ENCODE measurements around the gene SPRY1.

The SPRY1 gene

DNA sequence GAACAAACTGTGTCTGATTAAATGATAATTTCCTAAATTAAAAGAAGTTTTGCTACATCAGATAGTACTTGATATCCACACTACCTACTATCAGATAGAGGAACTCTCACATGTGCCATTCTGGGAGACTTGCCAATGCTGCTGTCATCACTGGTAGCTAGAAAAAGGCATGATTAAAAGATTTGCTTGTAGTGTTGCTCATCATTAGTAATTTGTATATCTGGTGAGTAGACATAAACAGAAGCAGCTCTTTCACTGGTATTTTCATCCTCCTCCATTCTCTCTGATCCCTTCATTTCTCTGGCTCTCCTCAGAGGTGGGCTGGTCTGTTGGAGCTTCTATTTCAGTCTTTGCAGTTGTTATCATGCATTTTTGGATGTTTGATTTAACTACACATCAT is 56.0 kb downstream of the SPRY1 start:
- peak in 1 of 2 experiments; percentile 87 for DNase-seq (ENCODE audit: low read depth in 1 of 2, low spot score in 1 of 2)
- peak; percentile 78; the same call in 1 of the 2 replicates for TF ChIP-seq SPI1 (IDR thresholded peaks at IDR 0.05; ENCODE audit: borderline replicate concordance, low read depth)
- TF ChIP-seq, protein P1, sequence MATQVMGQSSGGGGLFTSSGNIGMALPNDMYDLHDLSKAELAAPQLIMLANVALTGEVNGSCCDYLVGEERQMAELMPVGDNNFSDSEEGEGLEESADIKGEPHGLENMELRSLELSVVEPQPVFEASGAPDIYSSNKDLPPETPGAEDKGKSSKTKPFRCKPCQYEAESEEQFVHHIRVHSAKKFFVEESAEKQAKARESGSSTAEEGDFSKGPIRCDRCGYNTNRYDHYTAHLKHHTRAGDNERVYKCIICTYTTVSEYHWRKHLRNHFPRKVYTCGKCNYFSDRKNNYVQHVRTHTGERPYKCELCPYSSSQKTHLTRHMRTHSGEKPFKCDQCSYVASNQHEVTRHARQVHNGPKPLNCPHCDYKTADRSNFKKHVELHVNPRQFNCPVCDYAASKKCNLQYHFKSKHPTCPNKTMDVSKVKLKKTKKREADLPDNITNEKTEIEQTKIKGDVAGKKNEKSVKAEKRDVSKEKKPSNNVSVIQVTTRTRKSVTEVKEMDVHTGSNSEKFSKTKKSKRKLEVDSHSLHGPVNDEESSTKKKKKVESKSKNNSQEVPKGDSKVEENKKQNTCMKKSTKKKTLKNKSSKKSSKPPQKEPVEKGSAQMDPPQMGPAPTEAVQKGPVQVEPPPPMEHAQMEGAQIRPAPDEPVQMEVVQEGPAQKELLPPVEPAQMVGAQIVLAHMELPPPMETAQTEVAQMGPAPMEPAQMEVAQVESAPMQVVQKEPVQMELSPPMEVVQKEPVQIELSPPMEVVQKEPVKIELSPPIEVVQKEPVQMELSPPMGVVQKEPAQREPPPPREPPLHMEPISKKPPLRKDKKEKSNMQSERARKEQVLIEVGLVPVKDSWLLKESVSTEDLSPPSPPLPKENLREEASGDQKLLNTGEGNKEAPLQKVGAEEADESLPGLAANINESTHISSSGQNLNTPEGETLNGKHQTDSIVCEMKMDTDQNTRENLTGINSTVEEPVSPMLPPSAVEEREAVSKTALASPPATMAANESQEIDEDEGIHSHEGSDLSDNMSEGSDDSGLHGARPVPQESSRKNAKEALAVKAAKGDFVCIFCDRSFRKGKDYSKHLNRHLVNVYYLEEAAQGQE (IDR thresholded peaks at IDR 0.05; ENCODE audit: insufficient replicate concordance, low read depth) = no peak
- Histone ChIP-seq H3K27ac (replicated peaks) (no peak overlapping the region), H3K4me3 (replicated peaks; ENCODE audit: insufficient read depth, low read length) (no peak overlapping the region), H3K27me3 (ENCODE audit: insufficient read depth, poor library complexity, severe bottlenecking) (no peaks in the 10 kb centered on the region)

DNA sequence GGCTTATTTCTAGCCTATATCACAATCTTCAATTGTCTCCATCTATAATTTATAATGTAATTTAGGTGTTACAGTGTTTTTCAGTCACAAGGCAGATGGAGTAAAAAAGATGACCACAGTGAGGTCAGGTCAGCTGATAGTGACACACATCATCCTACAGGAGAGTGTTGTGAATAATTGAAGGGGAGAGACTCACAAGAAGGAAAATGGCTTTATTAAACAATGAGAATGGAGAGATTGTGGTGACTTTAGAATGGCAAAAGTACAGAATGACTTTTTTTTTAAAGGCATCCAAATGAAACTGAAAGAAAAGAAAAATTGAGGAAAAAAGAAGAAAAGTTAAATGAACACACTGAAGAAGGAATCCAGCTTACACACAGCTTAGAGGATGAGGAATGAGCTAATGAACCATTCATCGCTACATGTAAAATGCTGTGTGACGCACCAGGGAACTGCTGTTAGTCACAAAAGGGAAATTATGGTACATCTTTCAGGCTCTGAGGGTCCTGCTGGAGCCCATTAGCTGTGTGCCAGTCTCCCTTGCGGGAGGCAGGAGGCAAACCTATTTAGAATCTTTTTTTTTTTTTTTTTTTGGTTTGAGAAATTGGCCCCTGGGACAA is 56.6 kb downstream of the SPRY1 start:
- Histone ChIP-seq H3K27me3 (ENCODE audit: insufficient read depth, poor library complexity, severe bottlenecking) (no peaks in the 10 kb centered on the region), H3K27ac (replicated peaks) (no peak overlapping the region), H3K4me3 (replicated peaks; ENCODE audit: insufficient read depth, low read length) (no peak overlapping the region)
- DNase-seq (ENCODE audit: low read depth in 1 of 2, low spot score in 1 of 2) = no peak
- TF ChIP-seq POLR2AphosphoS5 (IDR thresholded peaks at IDR 0.05; ENCODE audit: low read depth) (no peak), GABPA (IDR thresholded peaks at IDR 0.05; ENCODE audit: low read depth) (no peak), SPI1 (IDR thresholded peaks at IDR 0.05; ENCODE audit: borderline replicate concordance, low read depth) (no peak)
- TF ChIP-seq, protein P1 (IDR thresholded peaks at IDR 0.05; ENCODE audit: insufficient replicate concordance, low read depth) = no peak
- TF ChIP-seq, protein P2, sequence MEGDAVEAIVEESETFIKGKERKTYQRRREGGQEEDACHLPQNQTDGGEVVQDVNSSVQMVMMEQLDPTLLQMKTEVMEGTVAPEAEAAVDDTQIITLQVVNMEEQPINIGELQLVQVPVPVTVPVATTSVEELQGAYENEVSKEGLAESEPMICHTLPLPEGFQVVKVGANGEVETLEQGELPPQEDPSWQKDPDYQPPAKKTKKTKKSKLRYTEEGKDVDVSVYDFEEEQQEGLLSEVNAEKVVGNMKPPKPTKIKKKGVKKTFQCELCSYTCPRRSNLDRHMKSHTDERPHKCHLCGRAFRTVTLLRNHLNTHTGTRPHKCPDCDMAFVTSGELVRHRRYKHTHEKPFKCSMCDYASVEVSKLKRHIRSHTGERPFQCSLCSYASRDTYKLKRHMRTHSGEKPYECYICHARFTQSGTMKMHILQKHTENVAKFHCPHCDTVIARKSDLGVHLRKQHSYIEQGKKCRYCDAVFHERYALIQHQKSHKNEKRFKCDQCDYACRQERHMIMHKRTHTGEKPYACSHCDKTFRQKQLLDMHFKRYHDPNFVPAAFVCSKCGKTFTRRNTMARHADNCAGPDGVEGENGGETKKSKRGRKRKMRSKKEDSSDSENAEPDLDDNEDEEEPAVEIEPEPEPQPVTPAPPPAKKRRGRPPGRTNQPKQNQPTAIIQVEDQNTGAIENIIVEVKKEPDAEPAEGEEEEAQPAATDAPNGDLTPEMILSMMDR (IDR thresholded peaks at IDR 0.05; ENCODE audit: insufficient read depth, low read length) = no peak
